Mesendoderm (in vitro differentiated cells): ENCODE data around the gene ZNHIT1.
A peak's percentile ranks its signal among the peaks of the same experiment; 100 is the strongest.

ENCODE experiments used
- DNase-seq: peaks from one replicate; pipeline ENCODE4 v3.0.0; 2013
- H2AK5ac ChIP-seq: 2 replicates; pipeline ENCODE4 v1.6.1; 2013; ENCODE audit warnings: low read length, inconsistent platforms
- H2BK120ac ChIP-seq: 2 replicates; pipeline ENCODE4 v1.6.1; 2013; ENCODE audit warnings: low read depth, mild to moderate bottlenecking, low read length, moderate library complexity, mixed read lengths
- H2BK15ac ChIP-seq: replicated peaks from 2 replicates; pipeline ENCODE4 v1.6.1; 2013; ENCODE audit warnings: low read depth, mild to moderate bottlenecking, moderate library complexity
- H2BK5ac ChIP-seq: 2 replicates; pipeline ENCODE4 v1.6.1; 2013; ENCODE audit warnings: low read length, inconsistent platforms
- H3K18ac ChIP-seq: 2 replicates; pipeline ENCODE4 v1.6.1; 2013; ENCODE audit warnings: mild to moderate bottlenecking, low read length, mixed read lengths
- H3K23ac ChIP-seq: one replicate; pipeline ENCODE4 v1.6.1; 2013; ENCODE audit warnings: low read length
- H3K27ac ChIP-seq: 2 replicates; pipeline ENCODE4 v1.5.1; 2013; ENCODE audit warnings: low read depth, mild to moderate bottlenecking, inconsistent platforms, low read length, moderate library complexity
- H3K27me3 ChIP-seq: 2 replicates; pipeline ENCODE4 v1.6.1; 2013; ENCODE audit warnings: low read length, control low read depth, mild to moderate bottlenecking, inconsistent platforms; ENCODE audit not compliant: insufficient read depth, poor library complexity
- H3K36me3 ChIP-seq: 2 replicates; pipeline ENCODE4 v1.6.1; 2013; ENCODE audit warnings: low read length, inconsistent platforms; ENCODE audit not compliant: control insufficient read depth, insufficient read depth
- H3K4ac ChIP-seq: one replicate; pipeline ENCODE4 v1.6.1; 2013; ENCODE audit warnings: low read depth, mild to moderate bottlenecking, low read length, moderate library complexity
- H3K4me1 ChIP-seq: 2 replicates; pipeline ENCODE4 v1.6.1; 2013; ENCODE audit warnings: low read depth, low read length, inconsistent platforms; ENCODE audit not compliant: control insufficient read depth
- H3K4me2 ChIP-seq: 2 replicates; pipeline ENCODE4 v1.6.1; 2013; ENCODE audit warnings: low read length
- H3K4me3 ChIP-seq: 2 replicates; pipeline ENCODE4 v1.5.1; 2013; ENCODE audit warnings: mild to moderate bottlenecking, low read length
- H3K56ac ChIP-seq: one replicate; pipeline ENCODE4 v1.6.1; 2013; ENCODE audit warnings: low read length
- H3K79me1 ChIP-seq: 2 replicates; pipeline ENCODE4 v1.6.1; 2013; ENCODE audit warnings: low read length, inconsistent platforms
- H3K79me2 ChIP-seq: 2 replicates; pipeline ENCODE4 v1.6.1; 2013; ENCODE audit warnings: mild to moderate bottlenecking, low read length; ENCODE audit not compliant: control insufficient read depth, insufficient read depth
- H3K9ac ChIP-seq: 2 replicates; pipeline ENCODE4 v1.6.1; 2013; ENCODE audit warnings: low read length, inconsistent platforms
- H4K5ac ChIP-seq: one replicate; pipeline ENCODE4 v1.6.1; 2013; ENCODE audit warnings: low read length
- H4K8ac ChIP-seq: one replicate; pipeline ENCODE4 v1.6.1; 2013; ENCODE audit warnings: low read depth, mild to moderate bottlenecking, control low read depth, low read length, moderate library complexity
- WGBS: extraction: QIAGEN DNeasy Blood & Tissue Kit; methylation state at CpG from one replicate; pipeline ENCODE4 v1.1.7; 2013; ENCODE audit warnings: low lambda C conversion rate, missing lambda C conversion rate; ENCODE audit not compliant: insufficient coverage; ENCODE audit errors: extremely low coverage; 5-methylcytosine and 5-hydroxymethylcytosine counted together

ZNHIT1 gene

DNA sequence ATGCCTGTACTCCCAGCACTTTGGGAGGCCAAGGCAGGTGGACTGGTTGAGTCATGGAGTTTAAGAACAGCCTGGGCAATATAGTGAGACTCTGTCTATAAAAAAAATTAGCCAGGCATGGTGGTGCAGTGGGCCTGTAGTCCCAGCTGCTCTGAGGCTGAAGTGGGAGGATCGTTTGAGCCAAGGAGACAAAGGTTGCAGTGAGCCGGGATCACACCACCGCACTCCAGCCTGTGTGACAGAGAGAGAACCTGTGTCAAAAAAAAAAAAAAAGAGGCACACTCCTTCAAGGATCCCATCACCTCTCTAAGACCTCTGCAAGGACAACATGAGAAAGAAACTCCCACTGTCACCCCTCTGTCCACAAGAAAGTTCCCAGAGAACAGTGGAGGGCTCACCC is 42.3 kb upstream of the ZNHIT1 start:
- Histone ChIP-seq H3K18ac (no peak overlapping the region), H4K5ac (no peak overlapping the region), H3K27me3 (peaks cover 60% of the 10 kb centered on the region), H3K4me3 (no peak overlapping the region), H4K8ac (no peak overlapping the region), H2BK120ac (no peak overlapping the region), H3K4me2 (no peak overlapping the region), H3K79me2 (no peaks in the 10 kb centered on the region), H3K9ac (no peak overlapping the region), H3K79me1 (no peaks in the 10 kb centered on the region), H2AK5ac (no peak overlapping the region), H3K56ac (no peak overlapping the region), H2BK15ac (no peak overlapping the region), H3K23ac (no peak overlapping the region), H3K36me3 (no peaks in the 10 kb centered on the region), H3K27ac (no peak overlapping the region), H3K4me1 (no peaks in the 10 kb centered on the region), H2BK5ac (no peak overlapping the region), H3K4ac (no peak overlapping the region)
- no CpG with 5 or more reads among the region's 3 CpGs for WGBS
- DNase-seq: no peak

- Histone ChIP-seq H2AK5ac (no peak overlapping the region), H3K4me3 (no peak overlapping the region), H3K4me2 (no peak overlapping the region), H3K9ac (no peak overlapping the region), H4K5ac (no peak overlapping the region), H3K79me1 (no peaks in the 10 kb centered on the region), H3K18ac (no peak overlapping the region), H3K36me3 (no peaks in the 10 kb centered on the region), H3K27me3 (peaks cover 43% of the 10 kb centered on the region), H3K4me1 (peaks cover under 1% of the 10 kb centered on the region), H3K4ac (no peak overlapping the region), H2BK120ac (no peak overlapping the region), H3K56ac (no peak overlapping the region), H2BK15ac (no peak overlapping the region), H2BK5ac (no peak overlapping the region), H3K79me2 (no peaks in the 10 kb centered on the region), H3K23ac (no peak overlapping the region), H3K27ac (no peak overlapping the region), H4K8ac (no peak overlapping the region)
- WGBS: no CpG with 5 or more reads among the region's 2 CpGs
- DNase-seq: no peak
These were observed 40.3 kb upstream of the ZNHIT1 start for GRCh38 chr7:101177644-101178043.

DNA sequence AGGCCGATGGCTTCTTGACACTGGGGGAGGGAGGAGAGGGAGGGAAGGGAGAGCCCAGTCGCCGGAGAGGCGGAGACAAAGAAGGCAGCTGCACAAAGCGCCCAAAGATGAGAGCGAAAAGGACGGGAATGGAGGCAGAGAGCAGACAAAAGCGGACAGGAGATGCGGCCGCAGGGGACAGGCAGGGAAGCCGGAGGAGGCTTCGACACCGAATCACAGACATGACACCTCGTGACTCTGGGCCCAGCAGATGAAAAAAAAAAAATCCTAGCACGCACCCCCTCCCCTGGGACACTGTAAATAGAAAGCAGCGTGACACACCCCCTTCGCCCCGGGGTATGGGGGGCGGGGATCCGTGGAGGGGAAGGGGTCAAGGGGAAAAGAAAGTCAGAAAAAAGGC is 38.8 kb upstream of the ZNHIT1 start:
- WGBS: no CpG with 5 or more reads among the region's 20 CpGs
- H3K27ac ChIP-seq: no peak overlapping the region

GRCh38 chr7:101179713-101180112 is 38.3 kb upstream of the ZNHIT1 start:
- H3K79me1 ChIP-seq: no peaks in the 10 kb centered on the region
- no peak overlapping the region for H4K5ac ChIP-seq
- H2BK5ac ChIP-seq: no peak overlapping the region
- H3K56ac ChIP-seq: peak overlapping the region; percentile 60
- no peak overlapping the region for H3K4me3 ChIP-seq
- H2AK5ac ChIP-seq: no peak overlapping the region
- H3K79me2 ChIP-seq: no peaks in the 10 kb centered on the region
- no peaks in the 10 kb centered on the region for H3K36me3 ChIP-seq
- H3K4me1 ChIP-seq: peaks cover 2% of the 10 kb centered on the region
- no peak overlapping the region for H4K8ac ChIP-seq
- H3K27ac ChIP-seq: no peak overlapping the region
- H3K27me3 ChIP-seq: peaks cover 34% of the 10 kb centered on the region
- no peak for DNase-seq
- no peak overlapping the region for H2BK15ac ChIP-seq
- no CpG with 5 or more reads among the region's 27 CpGs for WGBS
- no peak overlapping the region for H3K18ac ChIP-seq
- H3K4ac ChIP-seq: no peak overlapping the region
- no peak overlapping the region for H3K23ac ChIP-seq
- no peak overlapping the region for H3K4me2 ChIP-seq
- no peak overlapping the region for H3K9ac ChIP-seq
- no peak overlapping the region for H2BK120ac ChIP-seq

More for the DNA sequence above, 38.8 kb upstream of the ZNHIT1 start:
- H3K4me3 ChIP-seq: no peak overlapping the region
- DNase-seq: peak; percentile 37
- H2AK5ac ChIP-seq: no peak overlapping the region
- peaks cover 34% of the 10 kb centered on the region for H3K27me3 ChIP-seq
- H4K5ac ChIP-seq: no peak overlapping the region
- H3K56ac ChIP-seq: no peak overlapping the region
- peaks cover 2% of the 10 kb centered on the region for H3K4me1 ChIP-seq
- H2BK15ac ChIP-seq: no peak overlapping the region
- peak overlapping the region; percentile 22 for H3K9ac ChIP-seq
- H3K79me2 ChIP-seq: no peaks in the 10 kb centered on the region
- no peak overlapping the region for H3K4ac ChIP-seq
- H3K18ac ChIP-seq: no peak overlapping the region
- H4K8ac ChIP-seq: no peak overlapping the region
- no peak overlapping the region for H2BK120ac ChIP-seq
- H3K36me3 ChIP-seq: no peaks in the 10 kb centered on the region
- no peak overlapping the region for H3K23ac ChIP-seq
- no peak overlapping the region for H3K4me2 ChIP-seq
- no peaks in the 10 kb centered on the region for H3K79me1 ChIP-seq
- no peak overlapping the region for H2BK5ac ChIP-seq

GRCh38 chr7:101180130-101180755 is 37.7 kb upstream of the ZNHIT1 start, which contains the start of gene NAT16:
NAT16 (minus strand) TSS chr7:101180293; CDS start chr7:101174807, 5,486 bp downstream.
- Histone ChIP-seq H3K9ac (peak within 1 kb of the TSS; percentile 29), H3K4ac (no peak within 1 kb of the TSS), H3K56ac (peak within 1 kb of the TSS; percentile 60), H2BK15ac (no peak within 1 kb of the TSS), H3K18ac (no peak within 1 kb of the TSS), H3K79me2 (no peaks in the 10 kb centered on the region), H2AK5ac (no peak within 1 kb of the TSS), H3K27me3 (peaks cover 33% of the 10 kb centered on the region), H2BK5ac (no peak within 1 kb of the TSS), H4K8ac (no peak within 1 kb of the TSS), H4K5ac (no peak within 1 kb of the TSS), H2BK120ac (no peak within 1 kb of the TSS), H3K4me3 (no peak within 1 kb of the TSS), H3K36me3 (no peaks in the 10 kb centered on the region), H3K4me1 (peaks cover 2% of the 10 kb centered on the region), H3K23ac (no peak within 1 kb of the TSS), H3K79me1 (no peaks in the 10 kb centered on the region), H3K4me2 (peak within 1 kb of the TSS; percentile 27), H3K27ac (no peak within 1 kb of the TSS)
- no peak for DNase-seq
- WGBS: no CpG with 5 or more reads among the region's 56 CpGs
